ENCODE data around the gene TRAPPC3.

TRAPPC3 gene

GRCh38 chr1:36154765-36155407 is 5.6 kb upstream of the TRAPPC3 start:
- DNase-seq (ENCODE audit: extremely low read depth, insufficient read length), result no peak
- no peaks in the 10 kb centered on the region; the same call in none of the 2 replicates for H3K36me3 ChIP-seq (ENCODE audit: control insufficient read depth, insufficient read depth, low read length)
- TF ChIP-seq CTCF (IDR thresholded peaks at IDR 0.05; ENCODE audit: insufficient read depth, low read length, poor library complexity, severe bottlenecking), result no peak
- peak overlapping the region; percentile 95 for H3K4me3 ChIP-seq (replicated peaks; ENCODE audit: low read depth, low read length)
- H3K27me3 ChIP-seq (replicated peaks; ENCODE audit: control insufficient read depth, insufficient read depth, low read length), result no peaks in the 10 kb centered on the region

DNA sequence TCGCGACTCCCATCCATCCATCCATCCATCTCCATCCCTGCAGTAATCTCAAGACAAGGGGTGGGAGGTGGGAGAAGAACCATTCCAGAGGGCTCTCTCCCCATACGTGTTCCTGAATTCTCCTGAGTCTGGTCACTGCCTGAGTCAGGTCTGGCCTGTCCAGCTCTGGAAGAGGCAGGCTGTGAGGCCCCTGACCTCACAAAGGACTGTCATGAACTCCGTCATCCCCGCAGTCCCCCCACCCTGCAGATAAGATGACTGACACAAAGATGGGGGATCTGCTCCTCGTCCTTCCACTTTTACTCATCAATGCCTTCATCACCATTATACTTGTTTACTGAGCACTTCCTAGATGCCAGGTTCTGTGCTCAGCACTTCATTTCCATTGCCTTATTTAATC is 5.0 kb upstream of the TRAPPC3 start:
- Histone ChIP-seq H3K27me3 (replicated peaks; ENCODE audit: control insufficient read depth, insufficient read depth, low read length) (no peaks in the 10 kb centered on the region), H3K4me3 (replicated peaks; ENCODE audit: low read depth, low read length) (no peak overlapping the region), H3K36me3 (ENCODE audit: control insufficient read depth, insufficient read depth, low read length) (no peaks in the 10 kb centered on the region; the same call in none of the 2 replicates)
- DNase-seq (ENCODE audit: extremely low read depth, insufficient read length), result no peak
- no peak for TF ChIP-seq CTCF (IDR thresholded peaks at IDR 0.05; ENCODE audit: insufficient read depth, low read length, poor library complexity, severe bottlenecking)

- no peak for TF ChIP-seq CTCF (IDR thresholded peaks at IDR 0.05; ENCODE audit: insufficient read depth, low read length, poor library complexity, severe bottlenecking)
- H3K27me3 ChIP-seq (replicated peaks; ENCODE audit: control insufficient read depth, insufficient read depth, low read length), result no peaks in the 10 kb centered on the region
Observed at GRCh38 chr1:36153476-36153875, 4.2 kb upstream of the TRAPPC3 start.

DNA sequence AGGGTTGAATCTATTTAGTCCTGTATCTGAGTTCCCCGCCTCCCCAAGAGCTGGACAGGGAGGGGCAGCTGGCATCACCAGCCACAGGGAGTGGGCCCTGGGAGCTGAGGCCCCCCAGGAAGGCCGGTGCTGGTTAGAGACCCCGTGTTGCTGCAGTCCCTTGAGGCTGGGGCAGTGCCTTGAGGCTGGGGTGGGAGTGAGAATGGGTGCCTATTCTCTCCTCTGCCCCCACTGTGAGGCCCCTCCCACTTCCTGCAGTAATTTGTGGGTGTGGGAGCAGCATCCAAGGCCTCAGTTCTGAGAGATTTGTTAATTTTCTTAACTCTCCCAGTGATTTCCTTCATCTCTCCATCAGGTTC is 2.5 kb upstream of the TRAPPC3 start:
- Histone ChIP-seq H3K36me3 (ENCODE audit: control insufficient read depth, insufficient read depth, low read length) (no peaks in the 10 kb centered on the region; the same call in 1 of the 2 replicates), H3K27me3 (replicated peaks; ENCODE audit: control insufficient read depth, insufficient read depth, low read length) (no peaks in the 10 kb centered on the region), H3K4me3 (replicated peaks; ENCODE audit: low read depth, low read length) (no peak overlapping the region)
- DNase-seq (ENCODE audit: extremely low read depth, insufficient read length), result peak; percentile 46
- no peak for TF ChIP-seq CTCF (IDR thresholded peaks at IDR 0.05; ENCODE audit: insufficient read depth, low read length, poor library complexity, severe bottlenecking)

More at GRCh38 chr1:36153476-36153875, 4.2 kb upstream of the TRAPPC3 start:
- H3K4me3 ChIP-seq (replicated peaks; ENCODE audit: low read depth, low read length), result no peak overlapping the region
- no peaks in the 10 kb centered on the region for H3K36me3 ChIP-seq (ENCODE audit: control insufficient read depth, insufficient read depth, low read length)
- DNase-seq (ENCODE audit: extremely low read depth, insufficient read length), result no peak

- DNase-seq (ENCODE audit: extremely low read depth, insufficient read length), result no peak
- Histone ChIP-seq H3K4me3 (replicated peaks; ENCODE audit: low read depth, low read length) (no peak overlapping the region), H3K36me3 (ENCODE audit: control insufficient read depth, insufficient read depth, low read length) (no peaks in the 10 kb centered on the region; the same call in 1 of the 2 replicates), H3K27me3 (replicated peaks; ENCODE audit: control insufficient read depth, insufficient read depth, low read length) (no peaks in the 10 kb centered on the region)
- TF ChIP-seq CTCF (IDR thresholded peaks at IDR 0.05; ENCODE audit: insufficient read depth, low read length, poor library complexity, severe bottlenecking), result no peak
Observed at GRCh38 chr1:36151134-36151844, 2.0 kb upstream of the TRAPPC3 start.
